Neural crest cell (in vitro differentiated cells): ENCODE results near the gene WBP11. TPM values are rescaled to one million over a fixed set of nuclear protein-coding genes. Genes with fewer than 3 reads are reported as not detected.

Source experiments
- DNase-seq: peaks from one replicate; pipeline ENCODE4 v3.0.0; 2021; ENCODE audit warnings: low read depth, mixed read lengths, low spot score
- H3K27ac Mint-ChIP-seq: one replicate; pipeline ENCODE4 v1.8.0; 2021; ENCODE audit warnings: mild to moderate bottlenecking, mixed read lengths; ENCODE audit not compliant: unreplicated experiment
- H3K27me3 Mint-ChIP-seq: 2 replicates; pipeline ENCODE4 v1.8.0; 2021; ENCODE audit warnings: low read depth, mild to moderate bottlenecking, mixed read lengths
- H3K36me3 Mint-ChIP-seq: 2 replicates; pipeline ENCODE4 v1.8.0; 2021; ENCODE audit warnings: low read depth, mild to moderate bottlenecking, mixed read lengths
- H3K4me1 Mint-ChIP-seq: 2 replicates; pipeline ENCODE4 v1.8.0; 2021; ENCODE audit warnings: mixed read lengths
- H3K4me3 Mint-ChIP-seq: one replicate; pipeline ENCODE4 v1.8.0; 2021; ENCODE audit warnings: mild to moderate bottlenecking, mixed read lengths
- H3K9me3 Mint-ChIP-seq: 2 replicates; pipeline ENCODE4 v1.8.0; 2021; ENCODE audit warnings: mixed read lengths
- CTCF ChIP-seq: fragments of 200-600 bp; sonication (generic); conservative IDR thresholded peaks from 2 replicates; pipeline ENCODE4 v1.5.0; 2021; ENCODE audit warnings: antibody characterized with exemption, mild to moderate bottlenecking
- total RNA-seq: library from RNA; stranded (reverse); gene quantifications from 2 replicates; pipeline ENCODE4 v1.2.1, GENCODE V29; 2021

Gene WBP11
- total RNA-seq, 1 donor from 2014 or later, result 101 TPM

- TF ChIP-seq CTCF, result no peak
- Mint-ChIP-seq H3K27ac (no peak overlapping the region), H3K4me3 (no peak overlapping the region), H3K36me3 (peaks cover 7% of the 10 kb centered on the region), H3K27me3 (no peaks in the 10 kb centered on the region), H3K9me3 (no peaks in the 10 kb centered on the region), H3K4me1 (peaks cover 6% of the 10 kb centered on the region)
- DNase-seq, result no peak
Observed at GRCh38 chr12:14782756-14783155, 20.5 kb downstream of the WBP11 start.

- Mint-ChIP-seq H3K36me3 (peaks cover 4% of the 10 kb centered on the region), H3K4me3 (no peak overlapping the region), H3K4me1 (peaks cover 16% of the 10 kb centered on the region), H3K27me3 (no peaks in the 10 kb centered on the region), H3K27ac (no peak overlapping the region), H3K9me3 (no peaks in the 10 kb centered on the region)
- DNase-seq, result no peak
- no peak for TF ChIP-seq CTCF
Observed at GRCh38 chr12:14781563-14781962, 21.7 kb downstream of the WBP11 start.

DNA sequence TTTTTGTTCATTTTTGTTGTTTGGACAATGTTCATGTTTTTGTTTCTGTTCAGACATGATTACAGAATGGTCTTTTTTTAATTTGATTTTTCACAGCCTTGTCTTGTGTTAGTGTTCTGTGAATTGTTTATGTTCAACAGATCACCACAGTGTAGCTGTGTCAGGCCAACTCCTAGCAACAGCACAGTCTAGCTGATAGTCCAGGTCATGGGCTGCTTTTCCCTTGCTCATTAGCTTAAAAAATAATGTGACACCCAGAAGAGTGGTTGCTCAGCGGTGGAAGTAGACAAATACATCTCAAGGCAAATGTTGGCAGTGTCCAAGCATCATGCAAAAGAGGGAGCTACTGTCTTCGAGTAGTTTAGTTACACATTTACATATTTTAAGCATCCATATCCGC lies 22.4 kb downstream of the WBP11 start:
- no peak for TF ChIP-seq CTCF
- no peaks in the 10 kb centered on the region for H3K9me3 Mint-ChIP-seq
- DNase-seq, result no peak
- no peak overlapping the region for H3K4me3 Mint-ChIP-seq
- no peak overlapping the region for H3K27ac Mint-ChIP-seq
- no peaks in the 10 kb centered on the region for H3K27me3 Mint-ChIP-seq
- peaks cover 23% of the 10 kb centered on the region for H3K4me1 Mint-ChIP-seq
- H3K36me3 Mint-ChIP-seq, result peaks cover 4% of the 10 kb centered on the region

GRCh38 chr12:14779834-14780233 lies 23.4 kb downstream of the WBP11 start:
- DNase-seq, result no peak
- no peak for TF ChIP-seq CTCF
- H3K27ac Mint-ChIP-seq, result no peak overlapping the region
- H3K27me3 Mint-ChIP-seq, result no peaks in the 10 kb centered on the region
- H3K9me3 Mint-ChIP-seq, result no peaks in the 10 kb centered on the region
- no peak overlapping the region for H3K4me3 Mint-ChIP-seq
- H3K4me1 Mint-ChIP-seq, result peaks cover 34% of the 10 kb centered on the region
- H3K36me3 Mint-ChIP-seq, result peaks cover 4% of the 10 kb centered on the region

DNA sequence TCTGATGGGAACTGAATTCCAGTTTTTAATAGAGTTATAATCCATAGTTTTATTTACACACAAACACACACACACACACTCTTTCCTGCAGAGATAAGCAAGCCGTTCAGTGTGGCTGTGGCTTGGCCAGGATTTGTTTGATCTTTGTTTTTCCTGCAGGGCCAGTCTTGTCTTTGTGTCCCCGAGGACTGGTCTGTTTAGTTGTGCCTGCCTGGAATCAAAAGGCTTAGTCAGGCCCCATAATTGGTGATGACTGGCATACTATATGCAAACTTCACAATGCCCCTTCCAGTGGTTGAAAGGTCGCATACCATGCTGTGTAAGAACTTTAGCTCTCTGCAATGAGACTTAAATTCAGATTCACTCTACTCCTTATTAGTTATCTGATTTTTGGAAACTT lies 26.0 kb downstream of the WBP11 start:
- Mint-ChIP-seq H3K4me1 (peaks cover 45% of the 10 kb centered on the region), H3K27me3 (peaks cover 7% of the 10 kb centered on the region), H3K9me3 (no peaks in the 10 kb centered on the region), H3K36me3 (no peaks in the 10 kb centered on the region), H3K27ac (no peak overlapping the region), H3K4me3 (peak overlapping the region; percentile 76)
- no peak for DNase-seq
- TF ChIP-seq CTCF, result no peak
